Nephron (organoid): ENCODE results near the gene FGD5.

Source experiments
- H3K27ac Mint-ChIP-seq, 3 experiments: 2 replicates each; pipeline ENCODE4 v1.8.0; 2020; ENCODE audit warnings: mixed read lengths in 3 of 3, mild to moderate bottlenecking in 2 of 3, moderate library complexity in 1 of 3
- H3K27me3 Mint-ChIP-seq: 2 replicates; pipeline ENCODE4 v1.8.0; 2021; ENCODE audit warnings: low read depth, mild to moderate bottlenecking, moderate library complexity, mixed read lengths
- H3K36me3 Mint-ChIP-seq: 2 replicates; pipeline ENCODE4 v1.8.0; 2020; ENCODE audit warnings: low read depth, mixed read lengths
- H3K4me1 Mint-ChIP-seq: 2 replicates; pipeline ENCODE4 v1.8.0; 2020; ENCODE audit warnings: mixed read lengths
- H3K4me3 Mint-ChIP-seq, 3 experiments: 2 replicates each; pipeline ENCODE4 v1.8.0; 2020; ENCODE audit warnings: mild to moderate bottlenecking in 3 of 3, mixed read lengths in 3 of 3, moderate library complexity in 2 of 3
- H3K9me3 Mint-ChIP-seq: 2 replicates; pipeline ENCODE4 v1.8.0; 2020; ENCODE audit warnings: mixed read lengths
- CTCF ChIP-seq, 3 experiments: fragments of 200-600 bp; sonication (generic); IDR thresholded peaks; one replicate each; pipeline ENCODE4 v1.5.0; 2021; ENCODE audit warnings: antibody characterized with exemption in 3 of 3; ENCODE audit not compliant: unreplicated experiment in 3 of 3

The FGD5 gene

GRCh38 chr3:14890476-14890875, 71.7 kb downstream of the FGD5 start:
- TF ChIP-seq CTCF (IDR thresholded peaks at IDR 0.05; ENCODE audit: unreplicated experiment in 3 of 3): no peak
- H3K36me3 Mint-ChIP-seq: no peaks in the 10 kb centered on the region
- H3K27ac Mint-ChIP-seq: no peak overlapping the region
- peaks cover 15% of the 10 kb centered on the region for H3K4me1 Mint-ChIP-seq
- peaks cover 17% of the 10 kb centered on the region for H3K27me3 Mint-ChIP-seq
- H3K9me3 Mint-ChIP-seq: no peaks in the 10 kb centered on the region
- no peak overlapping the region for H3K4me3 Mint-ChIP-seq

GRCh38 chr3:14891135-14892132, 72.7 kb downstream of the FGD5 start:
- H3K4me3 Mint-ChIP-seq: no peak overlapping the region
- H3K27me3 Mint-ChIP-seq: peaks cover 16% of the 10 kb centered on the region
- no peaks in the 10 kb centered on the region for H3K36me3 Mint-ChIP-seq
- peaks cover 15% of the 10 kb centered on the region for H3K4me1 Mint-ChIP-seq
- no peaks in the 10 kb centered on the region for H3K9me3 Mint-ChIP-seq
- H3K27ac Mint-ChIP-seq: no peak overlapping the region
- no peak for TF ChIP-seq CTCF (IDR thresholded peaks at IDR 0.05; ENCODE audit: unreplicated experiment in 3 of 3)

GRCh38 chr3:14892226-14892625, 73.5 kb downstream of the FGD5 start:
- no peaks in the 10 kb centered on the region for H3K9me3 Mint-ChIP-seq
- H3K4me1 Mint-ChIP-seq: peaks cover 15% of the 10 kb centered on the region
- H3K27ac Mint-ChIP-seq: no peak overlapping the region
- TF ChIP-seq CTCF (IDR thresholded peaks at IDR 0.05; ENCODE audit: unreplicated experiment in 3 of 3): no peak
- peaks cover 16% of the 10 kb centered on the region for H3K27me3 Mint-ChIP-seq
- no peaks in the 10 kb centered on the region for H3K36me3 Mint-ChIP-seq
- no peak overlapping the region for H3K4me3 Mint-ChIP-seq

GRCh38 chr3:14894085-14894484, 75.3 kb downstream of the FGD5 start:
- no peak for TF ChIP-seq CTCF (IDR thresholded peaks at IDR 0.05; ENCODE audit: unreplicated experiment in 3 of 3)
- Mint-ChIP-seq H3K9me3 (no peaks in the 10 kb centered on the region), H3K4me1 (peaks cover 8% of the 10 kb centered on the region), H3K36me3 (no peaks in the 10 kb centered on the region), H3K4me3 (no peak overlapping the region), H3K27me3 (peaks cover 23% of the 10 kb centered on the region), H3K27ac (no peak overlapping the region)

GRCh38 chr3:14897266-14897665, 78.5 kb downstream of the FGD5 start:
- TF ChIP-seq CTCF (IDR thresholded peaks at IDR 0.05; ENCODE audit: unreplicated experiment in 3 of 3): no peak
- Mint-ChIP-seq H3K4me1 (peaks cover 4% of the 10 kb centered on the region), H3K36me3 (no peaks in the 10 kb centered on the region), H3K27me3 (peaks cover 24% of the 10 kb centered on the region), H3K9me3 (no peaks in the 10 kb centered on the region), H3K4me3 (no peak overlapping the region), H3K27ac (no peak overlapping the region)

GRCh38 chr3:14898929-14899328, 80.2 kb downstream of the FGD5 start:
- no peak overlapping the region for H3K4me3 Mint-ChIP-seq
- peaks cover 3% of the 10 kb centered on the region for H3K9me3 Mint-ChIP-seq
- peaks cover 27% of the 10 kb centered on the region for H3K27me3 Mint-ChIP-seq
- peaks cover 4% of the 10 kb centered on the region for H3K4me1 Mint-ChIP-seq
- no peak overlapping the region for H3K27ac Mint-ChIP-seq
- H3K36me3 Mint-ChIP-seq: no peaks in the 10 kb centered on the region
- TF ChIP-seq CTCF (IDR thresholded peaks at IDR 0.05; ENCODE audit: unreplicated experiment in 3 of 3): no peak
